GM21786 (cell line): Measurements from ENCODE around the gene CYP4V2.

Source experiments
- ATAC-seq: cut with Tn5 transposase; IDR thresholded peaks from one replicate; pipeline ENCODE4 v1.9.1; 2021; ENCODE audit not compliant: unreplicated experiment

Gene CYP4V2

GRCh38 chr4:186191200-186192065, at the start of gene CYP4V2:
CYP4V2 (plus strand) TSS chr4:186191567; CDS start chr4:186191824, 257 bp downstream.
- ATAC-seq, result peak; percentile 85

- ATAC-seq, result peak; percentile 33
Measured at GRCh38 chr4:186144198-186144945, 47.0 kb upstream of the CYP4V2 start.

- ATAC-seq, result peak; percentile 32
Measured at GRCh38 chr4:186144946-186145569, 46.3 kb upstream of the CYP4V2 start.

- no peak for ATAC-seq
Measured at GRCh38 chr4:186146458-186146857, 44.9 kb upstream of the CYP4V2 start.

GRCh38 chr4:186148336-186148975, 42.9 kb upstream of the CYP4V2 start:
- ATAC-seq, result no peak

GRCh38 chr4:186149872-186150271, 41.5 kb upstream of the CYP4V2 start:
- no peak for ATAC-seq

- ATAC-seq, result no peak
Measured at GRCh38 chr4:186150926-186151325, 40.4 kb upstream of the CYP4V2 start.

GRCh38 chr4:186151499-186151898, 39.9 kb upstream of the CYP4V2 start:
- ATAC-seq, result no peak

- ATAC-seq, result no peak
Measured at GRCh38 chr4:186158021-186158813, 33.1 kb upstream of the CYP4V2 start.

- no peak for ATAC-seq
Measured at GRCh38 chr4:186158966-186159365, 32.4 kb upstream of the CYP4V2 start.

- ATAC-seq, result no peak
Measured at GRCh38 chr4:186159613-186160012, 31.8 kb upstream of the CYP4V2 start.

GRCh38 chr4:186161138-186161537, 30.2 kb upstream of the CYP4V2 start:
- peak; percentile 100 for ATAC-seq

GRCh38 chr4:186166852-186167512, 24.4 kb upstream of the CYP4V2 start:
- no peak for ATAC-seq

GRCh38 chr4:186167605-186168004, 23.8 kb upstream of the CYP4V2 start:
- no peak for ATAC-seq

GRCh38 chr4:186168750-186169149, 22.6 kb upstream of the CYP4V2 start:
- no peak for ATAC-seq

- no peak for ATAC-seq
Measured at GRCh38 chr4:186169333-186169944, 21.9 kb upstream of the CYP4V2 start.

- ATAC-seq, result no peak
Measured at GRCh38 chr4:186169945-186170802, 21.2 kb upstream of the CYP4V2 start.

GRCh38 chr4:186170966-186171365, 20.4 kb upstream of the CYP4V2 start:
- no peak for ATAC-seq
